Adipose tissue (tissue), 3 donors: Measurements from ENCODE around the gene MKRN1. TPM values are rescaled to one million over a fixed set of nuclear protein-coding genes. Genes with fewer than 3 reads are reported as not detected.
"Not testable (repeated sequence)": the region's sequence is repeated elsewhere in the genome, so short reads cannot be mapped to it uniquely, and the experiment has no call there.

Source experiments
- H3K27ac ChIP-seq: one replicate; pipeline ENCODE4 v1.5.1; 2013; ENCODE audit warnings: low read depth, low read length
- WGBS, 3 donors: extraction: QIAGEN DNeasy Blood & Tissue Kit; methylation state at CpG; one replicate each; pipeline ENCODE4 v1.1.7; 2013; 5-methylcytosine and 5-hydroxymethylcytosine counted together
- polyA plus RNA-seq, 3 donors: library from polyadenylated mRNA; stranded (reverse); fragments of 200-250 nt; gene quantifications; one replicate each; pipeline ENCODE4 v1.2.3, GENCODE V29; 2013
- donor health status: healthy with polysubstance abuse.
- donor health status: Bipolar disorder and iron deficiency.
- donor health status: healthy.

MKRN1 gene
- polyA plus RNA-seq, 3 donors, result 39.7 to 44.1 (median 42.0) TPM

DNA sequence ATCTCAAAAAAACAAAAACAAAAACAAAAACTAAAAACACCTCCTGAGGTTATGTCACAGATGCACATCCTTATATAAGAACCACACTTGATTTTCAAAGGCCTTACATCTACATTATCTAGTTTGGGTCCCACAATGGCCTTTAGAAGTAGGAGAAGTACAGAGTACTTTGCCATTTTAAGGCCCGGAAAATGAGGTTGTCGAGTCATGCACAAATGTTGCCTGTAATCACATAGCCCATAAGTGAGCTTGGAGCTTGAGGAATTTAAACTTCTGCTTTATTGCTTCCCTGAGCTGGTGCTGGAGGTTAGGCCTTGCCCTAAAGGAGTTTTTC, 9.7 kb upstream of the MKRN1 start:
- H3K27ac ChIP-seq, result no peak overlapping the region
- WGBS, 3 donors, result 43 to 85% (median 64%) methylated on average over 2 of the region's 2 CpGs

DNA sequence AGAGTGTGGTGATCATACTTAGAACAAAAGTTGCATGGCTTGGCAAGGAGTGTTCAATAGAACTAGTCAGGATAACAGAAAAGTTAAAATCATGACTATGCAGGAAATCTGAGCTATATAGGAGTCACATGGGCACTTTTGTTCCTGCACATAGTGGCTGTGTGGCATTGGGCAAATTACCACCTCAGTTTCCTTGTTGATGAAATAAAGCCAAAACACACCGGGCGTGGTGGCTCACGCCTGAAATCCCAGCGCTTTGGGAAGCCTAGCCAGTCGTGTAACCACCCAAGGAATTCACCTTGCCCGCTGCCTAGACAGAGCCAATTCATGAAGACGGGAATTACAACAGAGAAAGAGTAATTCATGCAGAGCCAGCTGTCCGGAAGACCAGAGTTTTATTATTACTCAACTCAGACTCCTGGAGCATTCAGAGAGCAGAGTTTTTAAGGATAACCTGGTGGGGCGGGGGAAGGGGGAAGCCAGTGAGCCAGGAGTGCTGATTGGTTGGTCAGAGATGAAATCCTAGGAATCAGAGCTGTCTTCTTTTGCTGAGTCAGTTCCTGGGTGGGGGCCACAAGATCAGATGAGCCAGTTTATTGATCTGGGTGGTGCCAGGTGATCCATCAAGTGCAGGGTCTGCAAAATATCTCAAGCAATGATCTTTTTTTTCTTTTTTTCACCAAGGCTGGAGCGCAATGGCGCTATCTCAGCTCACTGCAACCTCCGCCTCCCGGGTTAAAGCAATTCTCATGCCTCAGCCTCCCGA, 6.4 kb upstream of the MKRN1 start:
- no peak overlapping the region for H3K27ac ChIP-seq
- WGBS, 3 donors, result 66 to 81% (median 68%) methylated on average over 14 of the region's 14 CpGs

DNA sequence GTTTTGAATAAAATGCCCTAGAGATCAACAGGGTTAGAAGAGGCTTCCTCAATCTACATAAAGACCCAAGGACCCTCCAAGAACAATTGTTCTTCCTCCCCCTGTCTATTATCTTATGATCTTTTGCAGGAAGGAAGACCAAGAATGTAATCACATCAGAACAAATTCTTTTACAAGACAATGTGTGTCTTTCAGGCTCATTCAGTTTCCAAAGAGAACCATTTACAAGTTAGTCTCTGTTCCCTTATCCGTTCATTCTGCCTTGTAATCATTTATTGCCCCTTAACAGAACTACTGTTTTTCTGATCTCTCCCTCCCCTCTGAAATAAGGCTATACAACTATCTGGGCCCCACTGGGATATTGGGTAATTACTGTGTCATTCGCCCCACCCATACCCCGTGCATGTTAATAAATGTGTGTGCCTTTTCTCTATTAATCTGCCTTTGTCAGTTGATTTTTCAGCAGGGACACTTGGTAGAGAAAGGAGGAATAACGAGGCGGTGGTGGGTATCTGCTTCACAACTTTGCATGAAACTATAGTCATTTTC, 5.7 kb upstream of the MKRN1 start:
- no peak overlapping the region for H3K27ac ChIP-seq
- WGBS, 3 donors, result 55 to 67% (median 63%) methylated on average over 5 of the region's 5 CpGs

DNA sequence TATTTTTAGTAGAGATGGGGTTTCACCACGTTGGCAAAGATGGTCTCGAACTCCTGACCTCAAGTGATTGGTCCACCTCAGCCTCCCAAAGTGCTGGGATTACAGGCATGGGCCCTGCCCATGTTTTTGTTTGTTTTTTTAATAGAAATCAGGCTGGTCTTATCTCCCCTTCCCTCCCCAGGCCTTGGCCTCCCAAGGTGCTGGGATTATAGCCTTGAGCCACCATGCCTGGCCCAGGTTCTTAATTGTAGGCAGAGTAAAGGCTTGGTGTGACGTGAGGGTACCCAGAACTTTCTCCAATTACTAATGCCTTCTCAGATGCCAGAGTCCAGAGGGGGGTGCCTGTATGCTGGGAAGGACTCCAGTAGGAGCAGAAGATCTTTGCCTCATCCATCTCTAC, 5.2 kb upstream of the MKRN1 start:
- WGBS, 3 donors, result 87 to 94% (median 89%) methylated on average over 3 of the region's 3 CpGs
- no peak overlapping the region for H3K27ac ChIP-seq

DNA sequence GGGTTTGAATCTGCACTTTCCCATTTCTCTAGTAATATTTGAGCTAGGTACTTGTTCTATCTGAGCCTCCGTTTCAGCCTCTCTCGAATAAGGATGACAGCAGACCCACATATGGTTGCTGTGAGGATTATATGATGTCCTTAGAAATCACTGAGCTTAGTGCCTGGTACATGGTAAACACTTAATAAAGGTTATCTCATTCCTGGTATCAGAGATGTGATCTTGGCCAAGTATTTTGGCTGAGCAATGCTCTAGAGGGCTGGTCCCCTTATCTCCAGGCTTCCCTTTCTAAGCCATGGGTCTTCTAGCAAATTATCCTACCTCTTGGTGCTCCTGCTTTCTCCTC, 407 bp upstream of the MKRN1 start:
- H3K27ac ChIP-seq, result no peak overlapping the region
- WGBS, 3 donors, result 0 to 4% (median 3%) methylated on average over 2 of the region's 2 CpGs

DNA sequence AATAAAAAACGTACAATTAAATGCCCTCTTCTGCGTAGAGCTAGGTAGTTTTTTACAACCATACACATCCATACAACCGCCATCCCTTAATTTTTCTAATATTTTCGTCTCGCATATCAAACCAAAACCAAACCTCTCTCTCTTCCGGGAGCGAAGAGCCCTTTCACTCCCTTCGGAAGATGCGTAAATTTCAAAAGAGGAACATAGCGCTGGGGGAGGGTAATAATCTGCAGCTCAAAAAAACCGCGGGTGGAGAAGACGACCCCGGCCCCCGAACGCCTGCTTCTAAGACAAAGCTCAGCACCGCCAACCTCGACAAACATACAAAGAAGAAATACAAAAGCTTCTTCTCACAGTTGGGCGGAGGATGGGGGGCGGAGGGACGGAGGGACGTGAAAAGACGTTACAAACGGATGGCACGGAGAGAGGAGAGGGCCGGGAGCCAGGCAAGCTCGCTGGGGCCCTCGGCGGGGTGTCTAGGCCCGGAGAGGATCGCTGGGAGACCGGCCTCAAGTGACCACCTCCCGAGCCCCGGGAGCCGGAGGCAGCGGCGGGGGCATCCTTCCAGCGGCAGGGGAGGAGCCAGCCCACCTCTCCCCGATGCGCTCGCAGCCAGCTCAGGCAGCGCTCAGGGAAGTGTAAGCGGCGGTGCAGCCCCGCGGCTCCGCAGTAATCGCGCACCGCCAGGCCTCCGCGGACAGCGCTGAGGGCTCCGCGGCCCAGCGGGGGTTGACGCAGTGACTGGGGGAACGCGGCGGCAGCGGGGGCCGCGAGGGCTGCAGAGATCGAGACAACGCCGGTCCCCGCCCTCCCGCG, 851 bp downstream of the MKRN1 start:
- H3K27ac ChIP-seq, result no peak overlapping the region
- 0 to 1% (median 0%) methylated on average over 63 to 69 of the region's 69 CpGs for WGBS, 3 donors

DNA sequence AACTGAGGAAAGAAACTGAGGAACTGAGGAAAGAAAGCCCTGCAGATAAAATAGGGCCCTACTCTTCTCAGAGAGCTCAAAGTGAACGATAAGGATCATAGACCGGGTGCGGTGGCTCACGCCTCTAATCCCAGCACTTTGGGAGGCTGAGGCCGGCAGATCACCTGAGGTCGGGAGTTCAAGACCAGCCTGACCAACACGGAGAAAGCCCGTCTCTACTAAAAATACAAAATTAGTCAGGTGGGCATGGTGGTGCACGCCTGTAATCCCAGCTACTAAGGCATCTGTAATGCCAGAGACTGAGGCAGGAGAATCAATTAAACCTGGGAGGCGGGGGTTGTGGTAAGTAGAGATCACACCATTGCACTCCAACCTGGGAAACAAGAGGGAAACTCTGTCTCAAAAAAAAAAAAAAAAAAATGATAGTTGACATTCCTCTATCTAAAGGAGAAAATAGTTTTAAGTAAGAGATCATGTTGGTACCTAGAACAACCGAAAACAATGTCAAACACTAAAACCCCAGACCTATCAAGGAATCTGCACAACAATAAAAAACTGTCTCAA, 2.5 kb downstream of the MKRN1 start:
- no peak overlapping the region for H3K27ac ChIP-seq

DNA sequence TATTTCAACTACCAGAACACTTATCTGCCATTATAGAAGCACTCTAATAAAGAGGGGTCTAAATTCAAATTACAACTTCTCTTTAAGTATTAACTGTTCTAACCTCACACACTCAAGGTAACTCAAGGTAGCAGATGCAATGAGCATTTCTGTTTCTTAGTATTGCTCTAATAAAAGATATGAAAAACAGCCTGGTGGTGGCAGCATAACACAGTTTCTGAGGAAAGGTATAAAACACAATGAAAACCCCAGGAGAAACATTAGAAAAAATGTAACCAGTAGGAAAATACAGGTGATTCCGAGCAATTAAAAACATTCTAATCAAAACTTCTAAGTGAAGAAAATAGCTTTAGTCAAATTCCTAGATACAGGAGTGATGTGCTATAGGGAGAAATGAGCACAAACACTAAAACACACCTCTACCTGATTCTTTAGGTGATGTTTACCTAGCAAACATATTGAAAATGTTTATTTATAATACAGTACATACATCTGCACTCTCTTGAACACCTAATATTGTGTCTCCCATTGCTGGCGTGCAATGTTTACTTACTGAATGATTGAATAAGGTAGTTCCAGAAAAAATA, 3.5 kb downstream of the MKRN1 start:
- H3K27ac ChIP-seq, result no peak overlapping the region
- WGBS, 3 donors, result 17 to 54% (median 51%) methylated on average over 2 of the region's 2 CpGs

More for the DNA sequence above, 2.5 kb downstream of the MKRN1 start:
- WGBS, 3 donors, result 59 to 84% (median 84%) methylated on average over 11 of the region's 11 CpGs

DNA sequence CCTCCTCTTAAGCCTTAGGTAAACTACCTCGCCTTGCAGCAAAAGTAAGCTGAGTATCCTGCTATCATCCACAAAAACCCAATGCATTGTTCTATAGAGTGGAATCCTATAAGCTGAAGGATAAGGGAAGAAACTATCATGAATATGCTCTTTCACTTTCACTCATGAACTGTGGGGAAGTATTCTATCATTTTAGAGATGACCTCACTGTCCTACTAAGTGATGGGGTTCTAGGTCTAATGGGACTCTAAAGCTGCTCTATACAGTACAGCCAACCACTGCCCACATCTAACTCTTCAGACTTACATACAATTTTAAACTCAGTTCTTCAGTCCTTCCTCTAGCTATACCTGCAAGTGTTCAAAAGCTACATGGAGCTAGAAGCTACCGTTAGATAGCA, 16.2 kb downstream of the MKRN1 start:
- no peak overlapping the region for H3K27ac ChIP-seq
- 96 to 98% (median 98%) methylated on average over 2 of the region's 2 CpGs for WGBS, 3 donors

DNA sequence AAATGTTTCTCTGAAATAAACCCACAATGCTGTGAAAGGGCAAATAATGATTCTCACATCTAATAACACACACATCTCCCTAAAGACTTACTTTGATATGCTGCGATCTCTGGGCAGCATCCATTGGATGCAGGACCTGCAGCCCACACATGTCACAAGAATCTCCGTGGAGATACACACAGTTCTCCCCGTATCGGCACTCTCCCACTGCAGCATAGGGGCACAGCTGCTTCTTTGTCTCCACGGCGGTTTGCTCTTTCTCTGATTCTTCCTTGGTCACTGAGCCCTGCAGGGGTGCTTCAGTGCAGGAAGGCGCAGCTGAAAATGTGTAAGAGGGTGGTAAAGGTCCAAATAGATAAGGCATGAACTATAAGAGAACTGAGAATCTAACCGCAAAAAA, 20.4 kb downstream of the MKRN1 start:
- WGBS, 3 donors, result 85 to 92% (median 89%) methylated on average over 8 of the region's 8 CpGs
- no peak overlapping the region for H3K27ac ChIP-seq

DNA sequence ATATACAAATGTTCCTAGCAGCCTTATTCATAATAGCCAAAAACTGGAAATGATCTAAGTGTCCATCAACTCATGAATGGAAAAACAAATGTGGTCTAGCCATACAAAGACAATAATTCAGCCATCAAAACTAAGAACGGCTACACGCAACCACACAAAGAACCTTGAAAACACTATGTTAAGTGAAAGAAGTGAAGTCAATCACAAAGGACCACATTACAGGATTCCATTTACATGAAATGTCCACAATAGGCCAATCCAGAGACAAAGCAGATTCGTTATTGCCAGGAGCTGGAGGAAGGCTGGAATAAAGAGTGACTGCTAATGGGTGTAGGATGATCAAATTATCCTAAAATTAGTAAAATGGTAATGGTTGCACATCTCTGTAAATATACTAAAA, 21.1 kb downstream of the MKRN1 start:
- 80 to 90% (median 84%) methylated on average over 3 of the region's 3 CpGs for WGBS, 3 donors
- no peak overlapping the region for H3K27ac ChIP-seq

DNA sequence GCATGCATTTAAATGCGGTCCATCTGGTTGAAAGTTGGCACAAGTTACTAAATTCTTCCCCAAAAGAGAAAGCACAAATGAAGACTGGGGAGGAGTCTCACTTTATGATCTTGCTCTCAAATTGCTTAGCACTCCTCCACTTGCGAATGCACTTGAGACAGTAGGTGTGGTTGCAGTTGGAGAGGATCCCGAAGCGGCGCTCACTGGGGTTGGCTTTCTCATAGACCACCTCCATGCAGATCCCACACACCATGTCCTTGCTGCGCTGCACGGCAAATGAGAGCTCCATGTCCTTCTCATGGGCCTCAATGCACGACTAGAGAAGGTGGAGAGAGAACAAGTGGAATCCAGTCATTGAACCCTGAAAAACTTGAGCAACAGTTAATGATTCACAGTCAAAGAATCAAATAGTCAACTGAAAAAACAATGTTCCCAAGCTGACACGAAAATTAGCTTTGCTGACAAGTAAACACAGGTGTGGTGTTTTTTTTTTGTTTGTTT, 22.7 kb downstream of the MKRN1 start:
- WGBS, 3 donors, result 79 to 84% (median 81%) methylated on average over 9 of the region's 9 CpGs
- H3K27ac ChIP-seq, result no peak overlapping the region

DNA sequence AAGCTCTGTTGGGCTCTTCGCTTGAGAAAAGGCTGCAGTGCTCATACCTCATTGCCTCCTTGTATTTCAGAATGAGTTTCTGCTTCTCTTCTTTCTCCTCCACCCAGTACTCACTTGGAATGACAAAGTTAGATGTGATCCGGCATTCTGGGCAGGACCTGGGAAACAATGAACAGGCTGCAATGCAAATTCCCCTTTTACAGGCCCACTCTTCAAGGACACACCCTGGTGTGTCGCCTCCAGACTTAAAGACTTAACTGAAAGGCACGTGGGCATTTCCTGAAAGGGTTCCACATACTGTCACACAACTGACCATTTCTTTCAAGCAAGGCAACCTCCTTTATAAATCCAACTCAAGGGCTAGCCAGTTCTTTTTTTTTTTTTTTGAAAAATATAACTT, 23.6 kb downstream of the MKRN1 start:
- WGBS, 3 donors, result 55 to 86% (median 85%) methylated on average over 4 of the region's 4 CpGs
- no peak overlapping the region for H3K27ac ChIP-seq

DNA sequence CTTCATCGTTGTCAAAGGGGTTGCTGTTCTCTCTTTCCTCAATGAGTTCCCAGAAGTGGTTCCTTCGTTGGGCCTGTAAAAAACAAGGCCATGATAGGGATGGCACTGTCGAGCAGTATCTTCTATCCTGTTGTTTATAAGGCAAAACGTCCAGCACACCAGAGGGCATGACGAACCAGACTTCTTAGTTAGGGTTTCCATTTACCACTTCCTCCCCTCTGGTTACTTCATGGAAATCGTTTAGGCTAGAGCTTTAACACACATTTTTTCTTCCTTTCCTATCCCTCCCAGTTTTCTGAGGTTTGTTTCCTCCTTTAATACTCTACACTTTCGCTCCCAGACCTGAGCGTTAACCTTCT, 24.7 kb downstream of the MKRN1 start:
- 62 to 75% (median 68%) methylated on average over 8 of the region's 8 CpGs for WGBS, 3 donors
- H3K27ac ChIP-seq, result no peak overlapping the region

DNA sequence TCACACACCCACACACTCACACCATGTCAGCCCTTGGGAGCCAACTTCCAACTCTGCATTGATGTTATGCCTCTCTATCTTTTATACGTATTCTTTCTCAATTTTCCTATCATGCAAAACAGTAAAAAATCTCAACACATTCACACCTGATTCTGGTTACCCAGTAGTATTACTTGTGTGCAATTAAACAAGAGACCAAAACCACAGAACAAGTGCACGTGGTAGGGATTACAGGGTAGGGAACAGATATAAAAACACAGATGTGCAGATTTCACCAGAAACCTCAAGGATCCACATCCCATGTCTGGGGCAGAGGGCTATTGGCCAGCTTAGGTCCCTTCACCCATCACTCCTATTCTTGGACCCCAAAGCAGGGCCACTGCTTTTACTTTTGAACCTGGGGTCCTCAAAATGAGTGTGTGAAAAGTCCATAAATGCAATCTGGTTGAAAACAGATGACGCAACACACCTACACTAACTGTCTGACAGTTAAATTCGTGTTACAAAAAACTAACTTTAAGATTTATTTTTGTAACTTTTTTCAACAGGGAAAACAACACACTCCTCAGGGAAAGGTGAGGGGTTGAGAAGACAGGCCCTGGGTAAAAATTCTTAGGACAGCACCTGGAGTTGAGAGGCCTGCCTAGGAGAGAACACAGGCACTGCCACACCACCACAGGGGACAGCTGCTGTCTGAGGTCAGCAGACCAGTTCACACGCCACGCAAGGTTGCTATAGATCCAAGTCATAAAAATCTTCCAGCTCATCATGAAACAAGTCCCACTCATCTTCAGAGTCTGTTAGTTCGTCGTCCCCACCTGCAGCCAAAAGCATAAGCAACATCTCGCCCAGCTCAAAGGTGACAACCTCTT, 25.3 kb downstream of the MKRN1 start:
- 55 to 88% (median 87%) methylated on average over 9 of the region's 9 CpGs for WGBS, 3 donors
- H3K27ac ChIP-seq, result not testable (repeated sequence)

DNA sequence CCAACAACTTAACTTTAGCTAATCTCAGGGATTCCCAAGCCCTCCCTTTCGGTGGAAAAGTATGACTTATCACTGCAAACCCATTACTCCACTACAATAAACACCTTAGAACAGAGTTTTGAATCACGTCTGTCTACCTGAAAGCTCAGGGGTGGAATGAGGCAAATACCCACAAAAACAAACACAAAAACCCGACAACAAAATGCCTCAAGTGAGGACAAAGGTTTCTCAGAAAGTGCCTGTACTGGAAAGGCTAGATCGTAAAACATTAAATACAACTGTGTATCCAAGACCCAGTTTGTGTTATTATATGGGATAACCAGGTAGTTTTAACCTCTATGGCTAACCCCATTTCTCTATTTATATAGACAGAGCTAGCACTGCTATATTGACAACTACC, 26.0 kb downstream of the MKRN1 start:
- no peak overlapping the region for H3K27ac ChIP-seq
- 49 to 99% (median 94%) methylated on average over 4 of the region's 4 CpGs for WGBS, 3 donors

DNA sequence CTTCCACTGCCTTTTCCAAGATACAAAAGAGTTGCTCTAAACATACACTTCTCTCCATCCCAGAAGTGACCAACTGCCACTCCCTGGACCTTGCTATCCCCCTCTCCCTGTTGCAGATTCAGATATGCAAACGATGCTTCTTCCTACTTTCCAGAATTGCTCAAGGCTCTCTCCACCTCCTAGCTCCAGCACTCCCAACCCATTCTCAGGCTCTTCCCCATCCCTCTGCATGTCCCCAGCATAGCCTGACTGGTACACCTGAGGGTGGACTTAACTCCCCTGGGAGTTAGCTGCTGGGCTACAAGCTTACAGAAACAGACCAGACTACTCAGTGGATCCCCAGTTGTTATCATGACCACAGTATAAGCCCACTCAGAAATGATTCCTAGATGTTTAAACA, 27.6 kb downstream of the MKRN1 start:
- no peak overlapping the region for H3K27ac ChIP-seq
- WGBS, 3 donors, result 73% methylated on average over 1 of the region's 1 CpG; no CpG with 5 or more reads in 1 of the 3 donors
